ENCODE measurements around the gene TOM1L1.
A peak's percentile ranks its signal among the peaks of the same experiment; 100 is the strongest.

TOM1L1 gene

DNA sequence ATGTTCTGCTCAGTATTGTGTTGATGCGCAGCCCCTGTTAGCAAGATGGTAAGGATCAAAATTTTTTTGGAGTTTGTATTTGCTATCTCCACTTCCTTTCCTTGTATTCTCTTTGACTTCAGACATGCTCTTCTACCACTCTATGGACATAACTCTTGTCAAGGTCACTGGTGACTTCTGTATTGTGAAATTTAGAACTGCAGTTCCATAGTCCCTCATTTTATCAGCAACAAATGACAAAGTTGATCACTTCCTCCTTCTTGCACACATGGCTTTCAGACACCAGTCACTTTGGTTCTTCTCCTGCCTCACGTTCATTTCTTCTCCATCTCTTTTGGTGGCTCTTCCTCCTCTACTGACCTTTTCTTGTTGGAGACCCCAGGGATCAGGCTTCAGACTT is 46.7 kb downstream of the TOM1L1 start:
- no peak for DNase-seq (ENCODE audit: low read depth)

GRCh38 chr17:54948380-54948779 is 47.7 kb downstream of the TOM1L1 start:
- DNase-seq (ENCODE audit: low read depth): peak; percentile 51

DNA sequence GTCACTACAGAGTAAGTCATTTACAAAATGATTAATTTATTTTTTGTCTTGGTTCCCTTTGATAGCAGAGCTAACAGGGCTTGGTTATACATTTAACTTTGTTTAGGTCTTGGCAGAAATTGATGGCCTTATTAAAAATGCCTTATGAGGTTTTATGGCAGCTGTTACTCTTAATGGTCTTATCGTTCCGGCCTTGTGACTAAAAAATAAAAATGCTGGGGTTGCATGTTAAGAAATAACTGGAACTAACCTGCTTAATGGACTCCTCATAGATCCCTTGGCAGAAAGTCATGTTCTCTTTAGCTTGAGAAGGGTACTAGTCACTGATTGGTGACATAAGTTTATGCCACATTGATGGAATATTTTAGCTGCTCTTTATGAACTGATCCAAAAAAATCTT is 49.5 kb downstream of the TOM1L1 start:
- no peak for DNase-seq (ENCODE audit: low read depth)

GRCh38 chr17:54951286-54951685 is 50.6 kb downstream of the TOM1L1 start:
- DNase-seq (ENCODE audit: low read depth): no peak

- DNase-seq (ENCODE audit: low read depth): no peak
These were observed 56.1 kb downstream of the TOM1L1 start for GRCh38 chr17:54956791-54957190.

- DNase-seq (ENCODE audit: low read depth): peak; percentile 15
These were observed 67.1 kb downstream of the TOM1L1 start for GRCh38 chr17:54967621-54968261.

DNA sequence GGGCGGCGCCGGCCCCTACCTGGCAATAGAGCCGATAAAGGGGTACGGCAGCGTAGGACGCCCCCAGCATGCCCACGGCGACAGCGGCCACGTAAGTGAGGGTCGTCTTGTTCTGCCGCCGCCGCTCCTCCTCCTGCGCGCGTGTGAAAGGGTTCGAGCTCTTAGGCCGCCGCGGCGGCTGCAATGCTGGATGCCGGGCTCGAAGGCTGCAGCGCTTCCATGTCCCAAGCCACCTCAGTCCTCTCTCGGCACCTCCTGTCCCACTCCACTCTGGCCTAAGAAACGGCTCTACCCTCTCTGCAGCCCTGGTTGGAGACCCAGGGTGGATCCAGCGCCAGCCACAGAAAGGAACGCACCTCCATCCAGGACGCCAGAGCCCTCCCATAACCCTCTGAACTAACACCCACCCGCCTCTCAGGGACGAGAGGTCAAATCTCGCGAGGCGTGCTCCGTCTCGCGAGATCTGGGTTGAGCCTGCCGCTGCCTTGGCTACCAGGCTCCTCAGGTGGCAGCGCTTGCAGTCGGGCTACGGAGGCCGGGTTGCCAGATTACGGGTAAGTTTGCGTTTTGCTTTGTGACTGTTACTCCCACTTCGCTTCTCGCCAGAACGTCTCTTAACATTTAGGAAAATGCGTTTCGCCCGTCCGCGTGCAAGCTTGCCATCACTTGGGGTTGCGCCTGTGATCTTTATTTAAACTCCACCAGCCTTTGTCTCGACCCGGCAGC is 67.8 kb downstream of the TOM1L1 start, which contains the start of the genes COX11 and STXBP4:
TSS of gene COX11 (minus strand) at position 393 of the 726 bp plus-strand sequence. CDS start at position 385, 8 bp downstream.
TSS of gene STXBP4 (plus strand) at position 504 of the 726 bp plus-strand sequence. CDS start 17,455 bp downstream, outside the sequence.
- peak; percentile 94 for DNase-seq (ENCODE audit: low read depth)

- DNase-seq (ENCODE audit: low read depth): peak; percentile 9
These were observed 68.3 kb downstream of the TOM1L1 start for GRCh38 chr17:54968988-54969332.

DNA sequence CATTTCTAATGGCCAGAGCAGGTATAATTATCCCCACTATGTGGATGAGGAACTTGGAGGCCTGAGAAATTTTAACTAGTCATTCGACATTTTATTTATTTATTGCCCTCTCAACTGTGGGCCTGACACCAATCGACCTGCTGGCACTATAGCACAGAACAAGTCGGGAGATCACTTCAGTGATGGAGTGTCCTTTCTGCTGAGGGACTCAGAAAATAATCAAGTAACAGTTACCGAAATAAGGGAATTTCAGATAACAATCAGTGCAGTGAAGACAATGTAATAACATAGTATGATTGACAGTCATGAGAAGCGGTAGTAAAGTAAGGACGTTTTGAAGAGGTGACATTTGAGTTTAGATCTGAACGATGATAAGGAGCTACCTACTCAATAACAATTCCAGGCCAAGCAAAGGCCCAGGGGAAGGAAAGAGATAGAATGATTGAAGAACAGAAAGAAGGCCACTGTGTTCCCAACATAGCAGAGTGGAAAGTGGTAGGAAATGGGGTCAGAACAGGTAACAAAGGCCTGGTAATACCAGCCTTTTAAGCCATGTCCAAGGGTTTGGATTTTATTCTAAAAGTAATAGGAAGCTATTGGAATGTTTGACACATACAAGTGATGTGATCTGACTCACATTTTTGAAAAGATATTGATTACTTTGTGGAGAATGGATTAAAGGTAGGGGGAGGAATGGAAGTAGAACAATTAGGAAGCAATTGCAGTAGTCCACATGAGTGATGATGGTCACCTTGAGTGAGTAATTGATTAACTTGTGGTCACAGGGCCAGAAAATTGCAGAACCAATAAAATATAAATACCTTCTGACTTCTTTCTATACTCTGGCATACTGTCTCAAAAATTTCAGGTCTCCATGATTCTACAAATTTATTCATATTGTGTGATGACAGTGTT is 69.3 kb downstream of the TOM1L1 start:
- DNase-seq (ENCODE audit: low read depth): no peak

DNA sequence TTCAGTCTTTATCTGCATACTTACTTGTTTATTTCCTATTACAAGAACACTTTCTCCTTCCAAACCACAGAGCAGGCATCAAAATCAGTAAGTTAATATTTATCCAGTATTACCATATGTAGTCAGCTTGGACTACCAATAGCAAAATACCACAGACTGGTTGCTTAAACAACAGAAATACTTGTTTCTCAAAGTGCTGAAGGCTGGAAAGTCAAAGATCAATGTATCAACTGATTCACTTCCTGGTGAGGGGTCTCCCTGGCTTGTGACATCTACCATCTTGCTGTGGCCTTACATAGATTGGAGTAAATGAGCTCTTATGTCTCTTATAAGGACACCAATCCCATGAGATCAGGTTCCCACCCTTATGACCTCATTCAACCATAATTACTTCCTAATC is 70.5 kb downstream of the TOM1L1 start:
- no peak for DNase-seq (ENCODE audit: low read depth)

DNA sequence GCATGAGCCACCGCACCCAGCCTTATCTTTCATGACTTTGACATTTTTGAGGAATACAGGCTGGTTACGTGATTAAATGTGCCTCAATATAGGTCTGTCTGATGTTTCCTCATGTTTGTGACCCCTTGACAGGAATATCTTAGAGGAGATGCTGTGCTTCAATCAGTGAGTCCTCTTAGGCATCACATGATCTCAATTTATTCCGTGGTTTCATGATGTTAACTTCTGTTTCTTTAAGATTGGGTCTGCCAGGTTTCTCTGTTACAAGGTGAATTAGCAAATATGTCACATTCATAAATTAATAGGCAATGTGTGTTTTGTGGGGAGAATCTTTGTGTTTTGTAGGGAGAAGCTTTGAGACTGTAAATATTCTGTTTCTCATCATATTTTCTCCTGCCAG is 71.2 kb downstream of the TOM1L1 start:
- no peak for DNase-seq (ENCODE audit: low read depth)

- no peak for DNase-seq (ENCODE audit: low read depth)
These were observed 71.9 kb downstream of the TOM1L1 start for GRCh38 chr17:54972406-54973138.

DNA sequence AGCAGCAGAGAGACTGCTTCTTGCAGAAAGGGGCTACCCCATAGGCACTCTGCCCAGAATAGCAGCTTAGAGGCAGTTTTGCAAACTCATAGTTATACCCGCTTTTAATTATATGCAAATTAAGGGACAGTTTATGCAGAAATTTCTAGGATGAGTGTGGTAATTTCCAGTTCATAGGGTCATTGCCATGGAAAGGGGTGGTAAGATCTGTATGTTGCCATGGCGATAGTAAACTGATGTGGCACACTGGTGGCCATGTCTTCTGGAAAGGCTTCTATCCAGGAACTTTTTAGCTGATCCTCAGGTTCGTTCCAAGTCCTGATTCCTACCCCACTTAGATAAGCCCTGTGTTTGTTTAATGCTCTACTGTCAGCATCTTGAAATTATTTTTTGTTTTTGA is 74.1 kb downstream of the TOM1L1 start:
- no peak for DNase-seq (ENCODE audit: low read depth)

- no peak for DNase-seq (ENCODE audit: low read depth)
These were observed 75.7 kb downstream of the TOM1L1 start for GRCh38 chr17:54976316-54976715.

GRCh38 chr17:54977744-54978143 is 77.1 kb downstream of the TOM1L1 start:
- no peak for DNase-seq (ENCODE audit: low read depth)

DNA sequence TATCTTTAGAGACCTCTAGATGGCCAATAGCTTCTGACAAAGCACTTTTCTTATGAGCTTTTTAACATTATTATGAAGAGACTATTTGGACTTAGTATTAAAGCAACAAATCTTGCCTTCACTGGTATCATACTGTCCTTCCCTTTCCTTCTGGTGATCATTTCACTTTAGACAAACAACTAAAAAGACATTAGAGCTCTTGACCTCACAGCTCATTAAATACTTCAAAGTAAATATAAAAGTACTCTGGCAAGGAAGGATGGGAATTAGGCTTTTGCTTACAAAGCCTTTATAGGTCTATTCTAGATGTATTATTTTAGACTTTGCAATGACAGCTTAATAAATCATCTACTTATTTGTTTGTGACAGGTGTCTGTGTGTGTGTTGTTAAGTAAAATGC is 79.0 kb downstream of the TOM1L1 start:
- DNase-seq (ENCODE audit: low read depth): no peak

GRCh38 chr17:54980375-54980774 is 79.7 kb downstream of the TOM1L1 start:
- DNase-seq (ENCODE audit: low read depth): no peak

- peak; percentile 31 for DNase-seq (ENCODE audit: low read depth)
These were observed 81.7 kb downstream of the TOM1L1 start for GRCh38 chr17:54982399-54982798.

GRCh38 chr17:54983260-54983659 is 82.6 kb downstream of the TOM1L1 start:
- no peak for DNase-seq (ENCODE audit: low read depth)

- no peak for DNase-seq (ENCODE audit: low read depth)
These were observed 84.8 kb downstream of the TOM1L1 start for GRCh38 chr17:54985476-54985875.

DNA sequence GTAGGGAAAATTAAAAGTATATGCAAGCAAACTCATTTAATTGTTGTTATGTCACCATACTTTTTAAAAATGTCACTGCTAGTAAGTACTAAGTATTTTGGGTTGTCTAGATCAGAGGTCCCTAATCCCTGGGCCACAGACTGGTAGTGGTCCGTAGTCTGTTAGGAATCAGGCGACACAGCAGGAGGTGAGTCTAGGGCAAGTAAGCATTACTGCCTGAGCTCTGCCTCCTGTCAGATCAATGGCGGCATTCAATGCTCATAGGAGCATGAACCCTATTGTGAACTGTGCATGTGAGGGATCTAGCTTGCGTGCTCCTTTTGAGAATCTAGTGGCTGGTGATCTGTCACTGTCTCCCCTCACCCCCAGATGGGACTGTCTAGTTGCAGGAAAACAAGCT is 89.5 kb downstream of the TOM1L1 start:
- DNase-seq (ENCODE audit: low read depth): no peak

DNA sequence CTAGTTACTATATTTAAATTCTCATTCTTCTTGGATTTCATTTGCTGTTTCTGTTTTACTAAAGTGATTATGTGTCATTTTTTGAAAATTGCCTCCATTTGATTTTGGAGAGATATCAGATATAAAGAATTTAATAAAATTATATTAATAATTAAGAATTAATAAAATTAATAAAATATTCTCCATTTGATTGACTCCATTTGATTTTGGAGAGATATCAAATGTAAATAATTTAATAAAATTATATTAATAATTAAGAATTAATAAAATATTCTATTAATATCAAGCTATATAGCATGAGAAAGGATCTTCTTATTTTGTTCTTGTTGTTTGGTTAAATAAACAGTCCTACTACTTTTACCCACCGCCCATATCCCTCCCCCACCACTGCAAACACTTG is 90.9 kb downstream of the TOM1L1 start:
- DNase-seq (ENCODE audit: low read depth): no peak

Data from stromal cell of bone marrow (primary cell).